Smooth muscle cell (in vitro differentiated cells): ENCODE results near the gene XRCC1. TPM values are rescaled to one million over a fixed set of nuclear protein-coding genes. Genes with fewer than 3 reads are reported as not detected.

Experiments used
- DNase-seq: peaks from one replicate; lab custom pipeline; 2025; ENCODE audit not compliant: unreplicated experiment; lab: John Stamatoyannopoulos, UW
- H2AFZ ChIP-seq: fragments of 200-600 bp; sonication (generic); 2 replicates; pipeline ENCODE4 v1.6.0; 2016; ENCODE audit warnings: antibody characterized with exemption, low read depth, mild to moderate bottlenecking
- H3F3A ChIP-seq: fragments of 200-600 bp; sonication (generic); 2 replicates; pipeline ENCODE4 v1.6.0; 2017; ENCODE audit warnings: antibody characterized with exemption, low read depth
- H3K27ac ChIP-seq: fragments of 200-600 bp; sonication (generic); 2 replicates; pipeline ENCODE4 v1.5.1; 2016; ENCODE audit warnings: low read depth, mild to moderate bottlenecking
- H3K27me3 ChIP-seq: fragments of 200-600 bp; sonication (generic); 2 replicates; pipeline ENCODE4 v1.6.1; 2016; ENCODE audit warnings: low read depth, mild to moderate bottlenecking
- H3K36me3 ChIP-seq: fragments of 200-600 bp; sonication (generic); 2 replicates; pipeline ENCODE4 v1.5.1; 2016; ENCODE audit warnings: low read depth
- H3K4me1 ChIP-seq: fragments of 200-600 bp; sonication (generic); 2 replicates; pipeline ENCODE4 v1.5.1; 2016; ENCODE audit warnings: low read depth
- H3K4me2 ChIP-seq: fragments of 200-600 bp; sonication (generic); 2 replicates; pipeline ENCODE4 v1.6.0; 2016; ENCODE audit warnings: mild to moderate bottlenecking
- H3K4me3 ChIP-seq: fragments of 200-600 bp; sonication (generic); 2 replicates; pipeline ENCODE4 v1.5.1; 2016; ENCODE audit warnings: mild to moderate bottlenecking
- H3K79me2 ChIP-seq: fragments of 200-600 bp; sonication (generic); 2 replicates; pipeline ENCODE4 v1.6.0; 2016; ENCODE audit warnings: low read depth, mild to moderate bottlenecking
- H3K9ac ChIP-seq: fragments of 200-600 bp; sonication (generic); 2 replicates; pipeline ENCODE4 v1.6.0; 2016; ENCODE audit warnings: low read depth
- H3K9me3 ChIP-seq: fragments of 200-600 bp; sonication (generic); replicated peaks from 2 replicates; pipeline ENCODE4 v1.5.1; 2016; ENCODE audit warnings: low read depth
- H4K20me1 ChIP-seq: fragments of 200-600 bp; sonication (generic); 2 replicates; pipeline ENCODE4 v1.6.0; 2016; ENCODE audit warnings: low read depth
- CTCF ChIP-seq: fragments of 200-600 bp; sonication (generic); IDR thresholded peaks from 2 replicates; pipeline ENCODE4 v1.5.1; 2017; ENCODE audit warnings: borderline replicate concordance, mild to moderate bottlenecking, antibody characterized with exemption; ENCODE audit not compliant: insufficient read depth, poor library complexity, severe bottlenecking
- WGBS: methylation state at CpG from one replicate; pipeline ENCODE4 v1.1.7; 2016; ENCODE audit warnings: low lambda C conversion rate; 5-methylcytosine and 5-hydroxymethylcytosine counted together
- polyA plus RNA-seq: library from polyadenylated mRNA; unstranded; fragments of >200 nt; fragmentation: Nextera tagmentation; extraction: Ambion mirVana; gene quantifications from 2 replicates; pipeline ENCODE4 v1.2.1, GENCODE V29; 2016
- total RNA-seq: library from RNA; depleted of rRNA; stranded (reverse); fragments of >200 nt; gene quantifications from 2 replicates; pipeline ENCODE4 v1.2.3, GENCODE V29; 2014

The XRCC1 gene
- total and polyA plus RNA-seq, 2 experiments from 2014 or later, result 24.9 to 35.1 TPM

GRCh38 chr19:43612374-43612773 lies 37.0 kb upstream of the XRCC1 start:
- DNase-seq, result no peak
- H3K79me2 ChIP-seq, result peaks cover 33% of the 10 kb centered on the region
- H3K4me1 ChIP-seq, result no peaks in the 10 kb centered on the region
- H3K4me3 ChIP-seq, result no peak overlapping the region
- H3K27ac ChIP-seq, result no peak overlapping the region
- no peak overlapping the region for H3K4me2 ChIP-seq
- no peaks in the 10 kb centered on the region for H3K36me3 ChIP-seq
- over 99% methylated on average over 12 of the region's 12 CpGs for WGBS
- H2AFZ ChIP-seq, result no peak overlapping the region
- H3K27me3 ChIP-seq, result no peaks in the 10 kb centered on the region
- no peaks in the 10 kb centered on the region for H3F3A ChIP-seq
- no peak overlapping the region for H3K9ac ChIP-seq
- no peaks in the 10 kb centered on the region for H3K9me3 ChIP-seq
- TF ChIP-seq CTCF, result no peak
- peaks cover 22% of the 10 kb centered on the region for H4K20me1 ChIP-seq

- Histone ChIP-seq H2AFZ (no peak within 1 kb of the TSS), H3K27ac (peak within 1 kb of the TSS; percentile 44), H3K36me3 (no peaks in the 10 kb centered on the region), H3K9ac (no peak within 1 kb of the TSS), H3F3A (no peaks in the 10 kb centered on the region), H3K4me1 (no peaks in the 10 kb centered on the region), H4K20me1 (peaks cover 22% of the 10 kb centered on the region), H3K4me3 (no peak within 1 kb of the TSS), H3K79me2 (peaks cover 27% of the 10 kb centered on the region), H3K4me2 (no peak within 1 kb of the TSS), H3K27me3 (no peaks in the 10 kb centered on the region), H3K9me3 (no peaks in the 10 kb centered on the region)
- WGBS, result 100% methylated on average over 3 of the region's 3 CpGs
- DNase-seq, result no peak
- no peak for TF ChIP-seq CTCF
Measured at GRCh38 chr19:43611788-43612187, 36.5 kb upstream of the XRCC1 start, which contains the start of gene SRRM5. TSS of gene SRRM5 (plus strand) at chr19:43612088. CDS start at chr19:43612122, 34 bp downstream.

- Histone ChIP-seq H3K4me1 (no peaks in the 10 kb centered on the region), H3K79me2 (peaks cover 14% of the 10 kb centered on the region), H2AFZ (no peak overlapping the region), H3K27ac (peak overlapping the region; percentile 44), H3F3A (no peaks in the 10 kb centered on the region), H3K9me3 (no peaks in the 10 kb centered on the region), H3K4me2 (no peak overlapping the region), H3K9ac (no peak overlapping the region), H4K20me1 (peaks cover 22% of the 10 kb centered on the region), H3K27me3 (no peaks in the 10 kb centered on the region), H3K4me3 (no peak overlapping the region), H3K36me3 (no peaks in the 10 kb centered on the region)
- no peak for DNase-seq
- WGBS, result 50% methylated on average over 3 of the region's 3 CpGs
- TF ChIP-seq CTCF, result no peak
Measured at GRCh38 chr19:43610493-43610892, 35.2 kb upstream of the XRCC1 start.

- H3K9ac ChIP-seq, result no peak overlapping the region
- no peak for DNase-seq
- no peak overlapping the region for H3K27ac ChIP-seq
- no peaks in the 10 kb centered on the region for H3K27me3 ChIP-seq
- H4K20me1 ChIP-seq, result peaks cover 22% of the 10 kb centered on the region
- H3K4me3 ChIP-seq, result no peak overlapping the region
- no peaks in the 10 kb centered on the region for H3K9me3 ChIP-seq
- 92% methylated on average over 7 of the region's 7 CpGs for WGBS
- no peaks in the 10 kb centered on the region for H3K36me3 ChIP-seq
- H2AFZ ChIP-seq, result no peak overlapping the region
- H3F3A ChIP-seq, result no peaks in the 10 kb centered on the region
- peaks cover 9% of the 10 kb centered on the region for H3K79me2 ChIP-seq
- no peak overlapping the region for H3K4me2 ChIP-seq
- H3K4me1 ChIP-seq, result no peaks in the 10 kb centered on the region
- no peak for TF ChIP-seq CTCF
Measured at GRCh38 chr19:43609872-43610271, 34.5 kb upstream of the XRCC1 start.
